ENCODE results near the gene GALNT18.

Gene GALNT18

DNA sequence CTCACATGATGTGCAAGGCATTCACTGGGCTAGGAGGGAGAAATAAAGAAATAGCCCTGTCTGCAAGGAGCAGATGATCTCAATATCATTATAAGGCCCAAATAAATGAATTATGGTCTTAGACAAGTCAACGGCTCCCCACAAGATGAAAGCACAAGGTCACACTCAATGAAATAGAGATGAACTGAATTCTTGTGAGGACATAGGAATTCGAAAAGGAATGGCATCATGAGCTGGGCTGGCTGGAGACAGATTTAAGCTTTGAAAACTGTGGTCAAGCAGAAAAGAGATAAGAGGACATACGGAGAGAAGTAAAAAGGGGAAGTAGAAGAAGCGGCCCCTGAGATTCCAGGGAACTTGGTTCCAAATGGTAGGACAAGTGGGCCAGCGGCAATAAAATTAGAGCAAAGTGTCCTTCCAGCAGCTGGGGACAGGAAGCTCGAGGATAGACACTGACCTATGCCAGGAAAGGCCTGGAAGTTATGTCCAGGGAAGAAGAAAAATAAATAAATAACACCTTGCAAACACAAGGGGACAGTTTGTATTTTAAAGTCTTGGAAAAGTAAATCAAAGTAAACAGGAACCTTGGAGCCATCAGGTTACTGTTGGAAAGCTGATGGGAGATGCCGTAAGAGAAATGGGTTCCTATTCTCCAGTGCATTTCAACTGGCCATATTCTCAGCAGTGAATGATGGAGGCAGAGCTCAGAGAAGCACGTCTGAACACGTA, 37.8 kb downstream of the GALNT18 start:
- TF ChIP-seq CTCF (IDR thresholded peaks at IDR 0.05; ENCODE audit: insufficient read depth, low read length, poor library complexity, severe bottlenecking) (no peak), EZH2phosphoT487 (conservative IDR thresholded peaks at IDR 0.05; ENCODE audit: low read length) (no peak)
- Histone ChIP-seq H3K36me3 (ENCODE audit: low read length) (no peaks in the 10 kb centered on the region), H3K27me3 (ENCODE audit: low read length) (no peaks in the 10 kb centered on the region), H3K79me2 (ENCODE audit: insufficient read depth, low read length) (no peaks in the 10 kb centered on the region), H4K20me1 (ENCODE audit: low read depth, low read length) (no peaks in the 10 kb centered on the region), H3F3A (ENCODE audit: insufficient read depth) (no peaks in the 10 kb centered on the region), H3K4me2 (ENCODE audit: low read depth, low read length, poor library complexity, severe bottlenecking) (no peak overlapping the region), H3K4me3 (ENCODE audit: insufficient read depth, low read length, poor library complexity, severe bottlenecking) (no peak overlapping the region), H2AFZ (ENCODE audit: low read depth, low read length, severe bottlenecking) (no peak overlapping the region), H3K9me3 (ENCODE audit: insufficient read depth, low read length) (no peaks in the 10 kb centered on the region), H3K9me2 (replicated peaks; ENCODE audit: insufficient read depth, low read length) (no peaks in the 10 kb centered on the region), H3K9ac (ENCODE audit: low read length) (no peak overlapping the region), H3K27ac (ENCODE audit: low read depth, low read length) (no peak overlapping the region)

DNA sequence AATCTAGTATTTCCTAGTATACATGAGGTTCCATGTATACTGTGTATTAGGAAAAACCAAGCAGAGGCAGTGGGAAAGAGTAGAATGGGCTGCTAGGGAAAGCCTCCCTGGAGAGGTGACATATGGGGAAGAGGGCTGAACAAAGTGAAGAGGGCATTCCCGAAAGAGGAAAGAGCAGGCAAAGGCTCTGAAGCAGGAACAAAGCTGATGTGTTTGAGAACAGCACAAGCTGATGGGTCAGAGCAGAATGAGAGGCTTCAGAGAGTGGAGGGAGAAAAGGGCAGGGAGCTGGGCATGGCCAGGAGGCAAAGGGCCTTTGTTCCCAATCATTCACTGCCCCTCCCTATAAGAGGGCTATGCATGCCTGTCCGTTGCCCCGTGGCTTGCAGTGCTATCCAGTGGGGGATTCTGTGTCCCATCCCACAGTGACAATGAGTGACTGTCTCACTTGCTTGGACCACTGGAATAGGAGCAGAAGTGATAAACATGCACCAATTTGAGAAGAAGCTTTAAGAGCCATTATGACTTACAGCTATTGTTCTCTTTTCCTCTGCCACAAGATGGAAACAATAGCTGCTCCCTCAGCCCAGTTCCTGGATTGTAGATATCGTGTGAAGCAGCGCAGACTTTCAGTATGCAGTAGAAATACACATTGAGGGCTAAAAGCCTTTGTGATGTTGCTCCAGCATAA, 39.6 kb downstream of the GALNT18 start:
- no peak overlapping the region for H3K27ac ChIP-seq (ENCODE audit: low read depth, low read length)
- TF ChIP-seq CTCF (IDR thresholded peaks at IDR 0.05; ENCODE audit: insufficient read depth, low read length, poor library complexity, severe bottlenecking) (no peak), EZH2phosphoT487 (conservative IDR thresholded peaks at IDR 0.05; ENCODE audit: low read length) (no peak)
- no peak overlapping the region for H2AFZ ChIP-seq (ENCODE audit: low read depth, low read length, severe bottlenecking)
- no peak overlapping the region for H3K9ac ChIP-seq (ENCODE audit: low read length)
- H3F3A ChIP-seq (ENCODE audit: insufficient read depth) = no peaks in the 10 kb centered on the region
- H3K4me3 ChIP-seq (ENCODE audit: insufficient read depth, low read length, poor library complexity, severe bottlenecking) = no peak overlapping the region
- H3K79me2 ChIP-seq (ENCODE audit: insufficient read depth, low read length) = no peaks in the 10 kb centered on the region
- no peaks in the 10 kb centered on the region for H4K20me1 ChIP-seq (ENCODE audit: low read depth, low read length)
- H3K4me2 ChIP-seq (ENCODE audit: low read depth, low read length, poor library complexity, severe bottlenecking) = no peak overlapping the region
- H3K36me3 ChIP-seq (ENCODE audit: low read length) = no peaks in the 10 kb centered on the region
- H3K9me3 ChIP-seq (ENCODE audit: insufficient read depth, low read length) = no peaks in the 10 kb centered on the region
- H3K27me3 ChIP-seq (ENCODE audit: low read length) = no peaks in the 10 kb centered on the region
- no peaks in the 10 kb centered on the region for H3K9me2 ChIP-seq (replicated peaks; ENCODE audit: insufficient read depth, low read length)

DNA sequence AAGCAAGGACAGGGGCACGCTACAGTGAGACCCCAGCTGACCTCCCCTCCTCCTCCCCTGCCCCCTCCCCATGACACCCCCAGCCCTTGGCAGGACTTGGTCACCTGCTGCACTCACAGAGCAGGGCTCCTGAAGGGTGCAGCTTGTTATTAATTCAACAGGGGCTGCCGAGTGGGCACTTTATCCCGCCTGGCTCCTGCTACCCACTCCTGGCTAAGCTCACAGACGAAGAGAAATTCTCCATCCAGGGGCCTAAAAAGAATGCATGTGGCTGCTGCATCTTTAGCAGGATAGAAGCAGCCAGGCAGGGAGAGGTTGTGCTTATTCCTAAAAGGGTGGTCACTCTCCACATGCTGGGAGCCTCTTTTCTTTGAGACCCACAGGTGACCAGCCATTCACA, 40.3 kb downstream of the GALNT18 start:
- H3K27ac ChIP-seq (ENCODE audit: low read depth, low read length) = no peak overlapping the region
- H3K4me3 ChIP-seq (ENCODE audit: insufficient read depth, low read length, poor library complexity, severe bottlenecking) = no peak overlapping the region
- no peak overlapping the region for H2AFZ ChIP-seq (ENCODE audit: low read depth, low read length, severe bottlenecking)
- H3K9ac ChIP-seq (ENCODE audit: low read length) = no peak overlapping the region
- H3K27me3 ChIP-seq (ENCODE audit: low read length) = no peaks in the 10 kb centered on the region
- H4K20me1 ChIP-seq (ENCODE audit: low read depth, low read length) = no peaks in the 10 kb centered on the region
- no peaks in the 10 kb centered on the region for H3K36me3 ChIP-seq (ENCODE audit: low read length)
- H3K9me3 ChIP-seq (ENCODE audit: insufficient read depth, low read length) = no peaks in the 10 kb centered on the region
- no peaks in the 10 kb centered on the region for H3F3A ChIP-seq (ENCODE audit: insufficient read depth)
- H3K4me2 ChIP-seq (ENCODE audit: low read depth, low read length, poor library complexity, severe bottlenecking) = no peak overlapping the region
- no peak for TF ChIP-seq CTCF (IDR thresholded peaks at IDR 0.05; ENCODE audit: insufficient read depth, low read length, poor library complexity, severe bottlenecking)
- no peak for TF ChIP-seq EZH2phosphoT487 (conservative IDR thresholded peaks at IDR 0.05; ENCODE audit: low read length)
- H3K79me2 ChIP-seq (ENCODE audit: insufficient read depth, low read length) = no peaks in the 10 kb centered on the region
- H3K9me2 ChIP-seq (replicated peaks; ENCODE audit: insufficient read depth, low read length) = no peaks in the 10 kb centered on the region

Measured in SU-DHL-6 (cell line).